NCI-H1694 treated with DMSO at 0.1 percent for 48 hours (cell line): Measurements from ENCODE around the gene FBXO4.
"Not testable (repeated sequence)": the region's sequence is repeated elsewhere in the genome, so short reads cannot be mapped to it uniquely, and the experiment has no call there.

Experiments used
- DNase-seq: peaks from one replicate; lab custom pipeline; 2025; lab: John Stamatoyannopoulos, UW

Gene FBXO4

GRCh38 chr5:41980870-41981269, 55.8 kb downstream of the FBXO4 start:
- DNase-seq: no peak

GRCh38 chr5:41982858-41983257, 57.8 kb downstream of the FBXO4 start:
- DNase-seq: not testable (repeated sequence)

GRCh38 chr5:41983284-41983683, 58.2 kb downstream of the FBXO4 start:
- no peak for DNase-seq

GRCh38 chr5:41985945-41986695, 61.0 kb downstream of the FBXO4 start:
- no peak for DNase-seq
